Measurements from ENCODE around the gene TMEM59L.

The TMEM59L gene

GRCh38 chr19:18577365-18577914, 35.2 kb upstream of the TMEM59L start:
- TF ChIP-seq CTCF (IDR thresholded peaks at IDR 0.05; ENCODE audit: insufficient read depth, low read depth, low read length, missing control alignments): no peak
- no peak for DNase-seq (ENCODE audit: low read depth)
- H3K4me3 ChIP-seq (ENCODE audit: low read depth, low read length): no peak overlapping the region

GRCh38 chr19:18580311-18580710, 32.4 kb upstream of the TMEM59L start:
- no peak for TF ChIP-seq CTCF (IDR thresholded peaks at IDR 0.05; ENCODE audit: insufficient read depth, low read depth, low read length, missing control alignments)

GRCh38 chr19:18586306-18586705, 26.4 kb upstream of the TMEM59L start:
- peak; percentile 54 for DNase-seq (ENCODE audit: low read depth)
- no peak overlapping the region for H3K4me3 ChIP-seq (ENCODE audit: low read depth, low read length)
- no peak for TF ChIP-seq CTCF (IDR thresholded peaks at IDR 0.05; ENCODE audit: insufficient read depth, low read depth, low read length, missing control alignments)

More at GRCh38 chr19:18580311-18580710, 32.4 kb upstream of the TMEM59L start:
- no peak overlapping the region for H3K4me3 ChIP-seq (ENCODE audit: low read depth, low read length)
- DNase-seq (ENCODE audit: low read depth): no peak

GRCh38 chr19:18587561-18587960, 25.1 kb upstream of the TMEM59L start:
- peak overlapping the region; percentile 75 for H3K4me3 ChIP-seq (ENCODE audit: low read depth, low read length)
- TF ChIP-seq CTCF (IDR thresholded peaks at IDR 0.05; ENCODE audit: insufficient read depth, low read depth, low read length, missing control alignments): no peak
- no peak for DNase-seq (ENCODE audit: low read depth)

GRCh38 chr19:18587962-18588610, 24.6 kb upstream of the TMEM59L start:
- no peak for TF ChIP-seq CTCF (IDR thresholded peaks at IDR 0.05; ENCODE audit: insufficient read depth, low read depth, low read length, missing control alignments)

GRCh38 chr19:18588611-18589379, 23.9 kb upstream of the TMEM59L start, which contains the start of gene REX1BD:
Gene REX1BD, plus strand, starts transcription at chr19:18588798. Its CDS starts 4 bp downstream, at chr19:18588802.
- DNase-seq (ENCODE audit: low read depth): peak; percentile 95
- TF ChIP-seq CTCF (IDR thresholded peaks at IDR 0.05; ENCODE audit: insufficient read depth, low read depth, low read length, missing control alignments): peak; percentile 93
- H3K4me3 ChIP-seq (ENCODE audit: low read depth, low read length): peak within 1 kb of the TSS; percentile 75

More at GRCh38 chr19:18587962-18588610, 24.6 kb upstream of the TMEM59L start:
- peak overlapping the region; percentile 75 for H3K4me3 ChIP-seq (ENCODE audit: low read depth, low read length)
- no peak for DNase-seq (ENCODE audit: low read depth)
